Measurements from ENCODE around the gene TNPO3.
"Not testable (repeated sequence)": the region's sequence is repeated elsewhere in the genome, so short reads cannot be mapped to it uniquely, and the experiment has no call there.

TNPO3 gene

GRCh38 chr7:129067943-129068548, 13.1 kb upstream of the TNPO3 start:
- DNase-seq, result no peak

GRCh38 chr7:129067132-129067561, 12.2 kb upstream of the TNPO3 start:
- DNase-seq, result not testable (repeated sequence)

- peak; percentile 90 for DNase-seq
Observed at GRCh38 chr7:129066290-129067131, 11.6 kb upstream of the TNPO3 start.

- no peak for DNase-seq
Observed at GRCh38 chr7:129055861-129056464, 1.1 kb upstream of the TNPO3 start.

GRCh38 chr7:129055294-129055816, 444 bp upstream of the TNPO3 start:
- no peak for DNase-seq

GRCh38 chr7:129053938-129054437, 923 bp downstream of the TNPO3 start:
- DNase-seq, result no peak

- no peak for DNase-seq
Observed at GRCh38 chr7:129052441-129052840, 2.5 kb downstream of the TNPO3 start.

- DNase-seq, result not testable (repeated sequence)
Observed at GRCh38 chr7:129051459-129051858, 3.5 kb downstream of the TNPO3 start.

GRCh38 chr7:129047761-129048160, 7.2 kb downstream of the TNPO3 start:
- no peak for DNase-seq

GRCh38 chr7:129045682-129046081, 9.2 kb downstream of the TNPO3 start:
- no peak for DNase-seq

GRCh38 chr7:129043012-129043411, 11.9 kb downstream of the TNPO3 start:
- DNase-seq, result no peak

GRCh38 chr7:129041142-129042085, 13.5 kb downstream of the TNPO3 start:
- no peak for DNase-seq

- DNase-seq, result not testable (repeated sequence)
Observed at GRCh38 chr7:129038468-129038867, 16.4 kb downstream of the TNPO3 start.

GRCh38 chr7:129037585-129037984, 17.3 kb downstream of the TNPO3 start:
- DNase-seq, result no peak

GRCh38 chr7:129032017-129032416, 22.9 kb downstream of the TNPO3 start:
- DNase-seq, result no peak

- DNase-seq, result no peak
Observed at GRCh38 chr7:129030440-129030839, 24.5 kb downstream of the TNPO3 start.

- DNase-seq, result no peak
Observed at GRCh38 chr7:129024125-129024524, 30.8 kb downstream of the TNPO3 start.

GRCh38 chr7:129021656-129022055, 33.3 kb downstream of the TNPO3 start:
- DNase-seq, result no peak

GRCh38 chr7:129017933-129018538, 36.9 kb downstream of the TNPO3 start:
- DNase-seq, result no peak

- DNase-seq, result peak; percentile 6
Observed at GRCh38 chr7:129017264-129017663, 37.6 kb downstream of the TNPO3 start.

- no peak for DNase-seq
Observed at GRCh38 chr7:129014501-129015101, 40.3 kb downstream of the TNPO3 start.

Measured in EL (cell line).